ENCODE measurements around the gene BBC3. TPM values are rescaled to one million over a fixed set of nuclear protein-coding genes. Genes with fewer than 3 reads are reported as not detected.

BBC3 gene
- total RNA-seq, 1 donor from 2014 or later = 11.5 TPM

GRCh38 chr19:47186446-47187334 is 44.3 kb downstream of the BBC3 start:
- Mint-ChIP-seq H3K27me3 (no peaks in the 10 kb centered on the region), H3K9me3 (no peaks in the 10 kb centered on the region), H3K36me3 (ENCODE audit: low read depth) (peaks cover 48% of the 10 kb centered on the region), H3K27ac (peak overlapping the region; percentile 85), H3K4me3 (peak overlapping the region; percentile 49), H3K4me1 (peaks cover 20% of the 10 kb centered on the region)
- ChIA-PET POLR2A (interaction anchor here (0.6 to 3.1 kb wide), 14 partner anchors 8 to 173 kb away, joined by 3 to 24 read pairs (median 8); partner anchors contain the start of genes CCDC9, INAFM1 and ZC3H4), CTCF (interaction anchor here (0.7 to 2.2 kb wide), 6 partner anchors 15 to 108 kb away, joined by 3 to 11 read pairs (median 3); no protein-coding TSS in a partner anchor)
- DNase-seq = peak; percentile 25
- no peak for TF ChIP-seq CTCF (IDR thresholded peaks at IDR 0.05)
- peak; percentile 75 for ATAC-seq (ENCODE audit: low read depth)
- intact Hi-C loops (cut with micrococcal nuclease) = no loop called here

GRCh38 chr19:47183601-47184000 is 47.4 kb downstream of the BBC3 start:
- POLR2A ChIA-PET = no interaction called here
- Mint-ChIP-seq H3K36me3 (ENCODE audit: low read depth) (peaks cover 41% of the 10 kb centered on the region), H3K9me3 (no peaks in the 10 kb centered on the region), H3K27ac (no peak overlapping the region), H3K4me1 (peaks cover 20% of the 10 kb centered on the region), H3K27me3 (no peaks in the 10 kb centered on the region), H3K4me3 (no peak overlapping the region)
- intact Hi-C loops (cut with micrococcal nuclease) = no loop called here
- CTCF ChIA-PET = interaction anchor here (1.4 kb wide), 1 partner anchor 27 kb away, joined by 3 read pairs; no protein-coding TSS in a partner anchor
- DNase-seq (no peak), ATAC-seq (ENCODE audit: low read depth) (no peak)
- no peak for TF ChIP-seq CTCF (IDR thresholded peaks at IDR 0.05)

GRCh38 chr19:47179653-47180310 is 51.2 kb downstream of the BBC3 start:
- no peak overlapping the region for H3K4me3 Mint-ChIP-seq
- intact Hi-C loops (cut with micrococcal nuclease) = no loop called here
- peaks cover 67% of the 10 kb centered on the region for H3K36me3 Mint-ChIP-seq (ENCODE audit: low read depth)
- ATAC-seq (ENCODE audit: low read depth) (no peak), DNase-seq (no peak)
- H3K4me1 Mint-ChIP-seq = no peaks in the 10 kb centered on the region
- ChIA-PET POLR2A (interaction anchor here (0.7 kb wide), 1 partner anchor 21 kb away, joined by 3 read pairs; no protein-coding TSS in a partner anchor), CTCF (no interaction called here)
- H3K27me3 Mint-ChIP-seq = no peaks in the 10 kb centered on the region
- no peak for TF ChIP-seq CTCF (IDR thresholded peaks at IDR 0.05)
- H3K27ac Mint-ChIP-seq = no peak overlapping the region
- H3K9me3 Mint-ChIP-seq = no peaks in the 10 kb centered on the region

- no peak overlapping the region for H3K27ac Mint-ChIP-seq
- ATAC-seq (ENCODE audit: low read depth) = no peak
- ChIA-PET POLR2A (no interaction called here), CTCF (no interaction called here)
- intact Hi-C loops (cut with micrococcal nuclease) = no loop called here
- H3K36me3 Mint-ChIP-seq (ENCODE audit: low read depth) = peaks cover 67% of the 10 kb centered on the region
- no peaks in the 10 kb centered on the region for H3K27me3 Mint-ChIP-seq
- TF ChIP-seq CTCF (IDR thresholded peaks at IDR 0.05) = no peak
- DNase-seq = no peak
- H3K9me3 Mint-ChIP-seq = no peaks in the 10 kb centered on the region
- no peaks in the 10 kb centered on the region for H3K4me1 Mint-ChIP-seq
- no peak overlapping the region for H3K4me3 Mint-ChIP-seq
Observed at GRCh38 chr19:47176627-47177090, 54.3 kb downstream of the BBC3 start.

- POLR2A ChIA-PET = no interaction called here
Observed at GRCh38 chr19:47176071-47176626, 54.9 kb downstream of the BBC3 start.

More at GRCh38 chr19:47176071-47176626, 54.9 kb downstream of the BBC3 start:
- no peak for ATAC-seq (ENCODE audit: low read depth)
- CTCF ChIA-PET = no interaction called here
- Mint-ChIP-seq H3K4me3 (no peak overlapping the region), H3K36me3 (ENCODE audit: low read depth) (peaks cover 67% of the 10 kb centered on the region), H3K9me3 (no peaks in the 10 kb centered on the region), H3K27me3 (no peaks in the 10 kb centered on the region), H3K27ac (no peak overlapping the region), H3K4me1 (no peaks in the 10 kb centered on the region)
- no peak for DNase-seq
- no peak for TF ChIP-seq CTCF (IDR thresholded peaks at IDR 0.05)
- intact Hi-C loops (cut with micrococcal nuclease) = no loop called here
